Activated CD8-positive, alpha-beta memory T cell treated with anti-CD3 and anti-CD28 coated beads, Interleukin-2, amount 50 U/mL, for 1 hour (primary cell): Measurements from ENCODE around the gene HES5.

Experiments used
- DNase-seq: peaks from one replicate; pipeline ENCODE4 v3.0.0-alpha.2; 2020; ENCODE audit errors: extremely low read depth

Gene HES5

GRCh38 chr1:2501041-2501819, 28.8 kb downstream of the HES5 start:
- no peak for DNase-seq

DNA sequence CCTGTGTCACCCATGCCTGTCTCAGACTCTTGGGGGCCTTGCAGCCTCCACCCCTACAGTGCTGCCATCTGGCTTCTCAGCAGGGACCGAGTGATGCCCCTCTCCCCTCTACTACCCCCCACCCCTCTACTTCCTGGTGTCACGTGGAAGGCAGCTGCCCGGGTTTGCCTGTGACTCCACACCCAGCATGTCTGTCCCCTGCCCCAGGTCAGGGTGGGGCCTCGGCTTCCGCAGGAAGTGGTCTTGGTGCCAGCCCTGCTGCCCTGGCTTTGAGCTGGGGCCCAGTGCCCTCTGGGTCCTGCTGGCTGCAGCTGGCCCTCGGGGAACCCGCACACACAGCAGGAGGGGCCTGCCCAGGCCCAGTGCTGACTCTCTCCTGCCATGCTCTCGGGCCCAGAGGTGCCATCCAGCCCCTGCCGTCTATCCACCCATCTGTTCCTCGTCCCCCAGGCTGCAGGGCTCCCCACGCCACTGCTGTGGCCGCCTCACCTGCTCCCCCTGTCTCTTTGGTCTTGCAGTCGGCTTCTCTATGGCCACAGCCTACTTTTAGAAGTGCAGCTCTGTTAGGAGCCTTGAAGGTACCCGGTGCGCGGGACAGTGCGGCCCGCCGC, 30.0 kb downstream of the HES5 start:
- no peak for DNase-seq

DNA sequence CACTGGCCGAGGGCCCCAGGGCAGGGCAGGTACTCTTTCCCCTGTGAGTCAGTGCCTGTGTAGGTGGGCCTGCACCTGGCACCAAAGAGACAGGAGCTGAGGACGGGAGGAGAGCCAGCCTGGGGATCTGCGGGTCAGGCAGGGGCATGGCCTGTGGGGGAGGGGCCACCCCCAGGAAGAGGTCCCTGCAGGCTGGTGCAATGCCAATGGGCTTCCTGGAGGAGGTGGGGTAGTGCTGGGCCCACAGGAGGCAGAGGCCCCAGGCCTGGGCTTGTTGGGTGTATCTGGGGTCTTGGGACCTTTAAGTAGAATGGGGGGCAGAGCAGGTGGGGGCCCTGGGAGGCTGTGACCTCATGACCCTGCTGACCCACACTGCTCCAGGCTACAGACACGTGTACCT, 30.8 kb downstream of the HES5 start:
- no peak for DNase-seq

DNA sequence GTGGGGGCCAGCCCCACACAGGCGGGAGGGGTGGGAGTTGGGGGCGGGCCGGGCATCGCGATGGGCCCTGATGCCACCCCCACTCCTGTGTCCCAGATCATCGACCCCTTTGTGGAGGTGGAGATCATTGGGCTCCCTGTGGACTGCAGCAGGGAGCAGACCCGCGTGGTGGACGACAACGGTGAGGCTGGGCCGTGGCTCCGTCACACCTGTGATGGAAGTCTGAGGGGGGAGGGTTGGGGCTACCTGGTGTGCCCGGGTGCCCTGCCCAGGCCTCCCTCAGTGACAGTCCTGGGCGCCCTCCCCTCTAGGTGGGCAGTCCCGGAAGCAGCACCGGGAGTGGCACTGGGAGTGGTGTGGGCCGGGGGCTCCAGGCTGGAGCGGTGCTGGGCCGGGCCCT, 31.4 kb downstream of the HES5 start:
- no peak for DNase-seq

DNA sequence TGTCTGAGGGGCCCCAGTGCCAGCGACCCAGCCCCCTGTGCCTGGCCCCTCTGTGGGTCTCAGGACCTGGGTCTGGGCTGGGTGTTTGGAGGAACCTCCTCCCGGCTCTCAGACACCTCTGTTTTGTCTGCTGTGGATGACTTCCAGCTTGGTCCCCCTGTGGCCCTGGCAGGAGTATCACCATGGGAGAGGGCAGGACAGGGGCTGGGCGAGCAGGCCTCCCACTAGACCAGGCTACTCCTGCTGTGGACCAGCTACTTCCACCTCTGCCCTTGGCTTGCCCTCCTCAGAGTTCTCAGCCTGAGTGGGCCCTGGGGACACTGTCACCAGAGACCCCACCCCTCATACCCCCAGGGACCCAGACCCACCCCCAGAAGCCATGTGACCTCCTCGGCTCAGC, 32.2 kb downstream of the HES5 start:
- DNase-seq = no peak

DNA sequence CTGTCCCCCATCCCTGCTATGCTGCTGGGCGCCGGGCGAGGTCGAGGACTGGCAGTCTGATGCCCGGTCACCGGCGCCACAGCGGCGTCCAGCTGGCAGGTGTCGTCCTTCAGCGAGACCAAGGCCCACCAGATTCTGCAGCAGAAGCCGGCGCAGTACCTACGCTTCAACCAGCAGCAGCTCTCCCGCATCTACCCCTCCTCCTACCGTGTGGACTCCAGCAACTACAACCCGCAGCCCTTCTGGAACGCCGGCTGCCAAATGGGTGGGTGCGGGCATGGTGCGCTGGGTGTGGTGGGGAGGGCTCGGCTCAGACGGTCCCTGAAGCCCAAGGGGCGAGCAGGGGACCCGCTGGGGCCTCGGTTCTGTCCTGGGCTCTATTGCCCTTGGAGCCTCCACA, 33.3 kb downstream of the HES5 start:
- DNase-seq = no peak

- DNase-seq = no peak
Measured at GRCh38 chr1:2496087-2496622, 33.9 kb downstream of the HES5 start.

DNA sequence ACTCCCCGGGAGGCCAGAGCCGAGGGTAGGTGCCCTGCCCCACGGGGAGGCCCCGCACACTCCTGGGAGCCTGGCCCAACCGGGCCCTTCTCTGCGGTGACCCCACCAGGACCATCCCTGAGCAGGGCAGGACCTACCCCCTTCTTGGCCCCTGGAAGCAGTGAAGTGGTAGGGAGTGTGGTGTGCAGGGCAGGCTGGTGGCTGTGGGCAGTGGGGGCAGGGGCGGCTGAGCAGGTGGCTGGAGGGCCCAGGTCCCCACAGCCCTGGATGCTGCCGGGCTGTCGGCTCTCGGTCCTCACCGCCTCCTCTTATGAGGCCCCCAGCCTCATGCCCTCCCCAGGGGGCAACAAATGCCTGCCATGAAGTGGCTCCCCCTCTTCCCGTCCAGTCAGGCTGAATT, 34.5 kb downstream of the HES5 start:
- DNase-seq = no peak

GRCh38 chr1:2495026-2495425, 35.0 kb downstream of the HES5 start:
- no peak for DNase-seq

DNA sequence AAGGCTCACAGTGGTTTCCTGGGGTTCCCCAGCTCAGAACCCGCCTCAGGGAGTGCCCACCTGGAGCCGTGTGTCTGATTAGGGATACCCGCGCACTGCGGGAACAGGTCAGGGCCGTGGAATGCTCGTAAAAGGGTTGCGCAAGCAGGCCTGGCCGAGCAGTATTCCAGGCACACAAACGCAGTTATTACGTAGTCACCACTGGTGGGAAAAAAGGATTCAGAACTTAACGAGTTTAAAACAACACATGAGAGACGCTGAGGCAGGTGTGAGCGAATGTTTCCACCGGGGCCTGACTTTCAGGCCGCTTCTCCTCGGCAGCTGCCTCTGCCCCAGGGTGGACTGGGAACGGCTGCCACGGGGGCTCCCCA, 35.8 kb downstream of the HES5 start:
- DNase-seq = no peak

GRCh38 chr1:2493691-2494322, 36.3 kb downstream of the HES5 start:
- no peak for DNase-seq

- no peak for DNase-seq
Measured at GRCh38 chr1:2493218-2493617, 36.8 kb downstream of the HES5 start.

DNA sequence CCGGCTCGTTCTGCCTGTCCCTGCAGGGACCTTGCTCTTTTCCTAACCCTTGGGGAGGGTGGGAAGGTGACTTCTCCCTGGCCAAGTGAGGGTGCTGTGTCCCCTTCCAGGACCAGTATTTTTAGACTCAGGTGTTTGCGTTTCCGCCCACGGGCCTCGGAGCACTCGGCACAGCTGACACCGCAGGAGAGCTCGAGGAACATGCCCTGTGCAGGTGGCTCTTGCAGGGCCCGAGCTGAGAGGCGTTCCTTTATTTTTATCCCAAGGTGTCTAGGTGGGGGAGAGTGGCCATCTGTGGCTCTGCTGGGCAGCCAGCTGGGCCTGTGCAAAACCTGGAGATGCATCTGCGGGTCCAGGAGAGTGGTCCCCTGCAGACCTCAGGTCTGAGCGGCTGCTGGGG, 38.0 kb downstream of the HES5 start:
- no peak for DNase-seq

DNA sequence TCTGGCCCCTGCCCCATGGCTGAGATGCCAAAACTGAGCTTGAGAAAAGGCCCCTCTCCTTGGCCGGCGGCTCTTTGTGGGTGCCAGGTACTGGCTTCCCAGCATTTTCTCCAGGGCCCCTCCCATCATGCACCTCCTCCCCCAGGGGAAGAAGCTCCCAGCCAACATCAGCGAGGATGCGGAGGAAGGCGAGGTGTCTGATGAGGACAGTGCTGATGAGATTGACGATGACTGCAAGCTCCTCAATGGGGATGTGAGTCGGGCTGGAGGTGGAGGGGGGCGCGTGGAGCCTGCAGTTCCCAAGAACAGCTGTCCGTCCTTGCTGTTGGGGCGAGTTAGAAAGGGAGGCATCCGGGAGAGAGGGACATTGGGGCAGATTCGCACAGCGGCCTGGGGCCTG, 40.4 kb downstream of the HES5 start:
- no peak for DNase-seq

- DNase-seq = no peak
Measured at GRCh38 chr1:2488688-2489087, 41.4 kb downstream of the HES5 start.

DNA sequence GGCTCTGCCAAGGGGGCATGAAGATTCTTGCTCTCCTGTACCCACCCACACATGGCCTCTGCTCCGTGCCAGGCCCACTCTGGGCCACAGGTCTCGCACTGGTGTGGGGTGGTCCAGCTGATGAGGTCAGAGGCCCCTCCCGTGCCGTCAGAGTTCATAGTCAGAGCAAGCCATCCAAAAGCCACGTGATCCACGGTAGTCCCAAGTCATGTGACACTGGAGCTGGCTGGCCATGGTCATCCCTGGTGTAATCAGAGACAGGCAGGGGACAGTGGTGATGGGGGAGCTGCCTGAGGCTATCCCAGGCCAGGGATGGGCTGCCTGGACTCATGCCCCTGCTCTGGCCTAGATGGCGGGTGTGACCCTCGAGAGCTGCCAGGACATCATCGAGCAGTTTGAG, 43.5 kb downstream of the HES5 start:
- DNase-seq = no peak

GRCh38 chr1:2486041-2486440, 44.0 kb downstream of the HES5 start:
- no peak for DNase-seq

DNA sequence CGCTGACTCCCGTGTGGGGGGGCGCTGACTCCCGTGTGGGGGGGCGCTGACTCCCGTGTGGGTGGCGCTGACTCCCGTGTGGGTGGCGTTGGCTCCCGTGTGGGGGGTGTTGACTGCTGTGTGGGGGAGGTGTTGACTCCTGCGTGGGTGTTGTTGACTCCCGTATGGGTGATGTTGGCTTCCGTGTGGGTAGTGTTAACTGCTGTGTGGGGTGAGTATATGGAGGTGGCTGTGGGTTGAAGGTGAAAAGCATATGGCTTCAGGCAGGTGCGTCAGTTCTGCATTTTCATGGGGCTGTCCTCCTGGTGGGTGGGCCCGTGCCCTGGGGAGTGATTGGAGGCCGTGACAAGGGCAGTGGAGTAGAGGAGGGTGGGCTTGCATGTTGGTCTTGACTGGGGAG, 46.1 kb downstream of the HES5 start:
- DNase-seq = no peak

- no peak for DNase-seq
Measured at GRCh38 chr1:2483026-2483425, 47.0 kb downstream of the HES5 start.

GRCh38 chr1:2482588-2482987, 47.5 kb downstream of the HES5 start:
- no peak for DNase-seq

GRCh38 chr1:2481885-2482284, 48.2 kb downstream of the HES5 start:
- DNase-seq = no peak

GRCh38 chr1:2480986-2481364, 49.1 kb downstream of the HES5 start:
- no peak for DNase-seq
